HG03520 (cell line): Measurements from ENCODE around the gene CSGALNACT2.
A peak's percentile ranks its signal among the peaks of the same experiment; 100 is the strongest.

ENCODE experiments used
- ATAC-seq: cut with Tn5 transposase; IDR thresholded peaks from one replicate; pipeline ENCODE4 v1.9.1; 2021; ENCODE audit warnings: mild to moderate bottlenecking, moderate library complexity; ENCODE audit not compliant: unreplicated experiment

CSGALNACT2 gene

GRCh38 chr10:43111921-43112607 is 26.2 kb upstream of the CSGALNACT2 start:
- ATAC-seq = no peak

DNA sequence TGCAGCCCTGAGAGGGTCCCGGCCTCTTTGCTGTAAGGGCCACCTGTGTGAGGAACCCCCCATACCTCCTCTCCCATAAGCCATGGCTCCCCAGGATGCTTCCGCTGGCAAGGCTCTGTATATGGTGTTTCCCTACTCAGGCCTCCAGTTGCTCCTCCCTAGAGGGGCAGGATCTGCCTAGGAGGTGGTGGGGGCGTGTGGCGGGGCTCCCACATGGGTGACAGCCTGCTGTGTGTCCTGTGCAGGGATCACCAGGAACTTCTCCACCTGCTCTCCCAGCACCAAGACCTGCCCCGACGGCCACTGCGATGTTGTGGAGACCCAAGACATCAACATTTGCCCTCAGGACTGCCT is 25.7 kb upstream of the CSGALNACT2 start:
- no peak for ATAC-seq

- ATAC-seq = no peak
These were observed 24.8 kb upstream of the CSGALNACT2 start for GRCh38 chr10:43113201-43114087.

GRCh38 chr10:43114088-43114742 is 24.0 kb upstream of the CSGALNACT2 start:
- ATAC-seq = no peak

GRCh38 chr10:43114743-43115611 is 23.3 kb upstream of the CSGALNACT2 start:
- ATAC-seq = no peak

GRCh38 chr10:43115881-43116595 is 22.2 kb upstream of the CSGALNACT2 start:
- ATAC-seq = no peak

DNA sequence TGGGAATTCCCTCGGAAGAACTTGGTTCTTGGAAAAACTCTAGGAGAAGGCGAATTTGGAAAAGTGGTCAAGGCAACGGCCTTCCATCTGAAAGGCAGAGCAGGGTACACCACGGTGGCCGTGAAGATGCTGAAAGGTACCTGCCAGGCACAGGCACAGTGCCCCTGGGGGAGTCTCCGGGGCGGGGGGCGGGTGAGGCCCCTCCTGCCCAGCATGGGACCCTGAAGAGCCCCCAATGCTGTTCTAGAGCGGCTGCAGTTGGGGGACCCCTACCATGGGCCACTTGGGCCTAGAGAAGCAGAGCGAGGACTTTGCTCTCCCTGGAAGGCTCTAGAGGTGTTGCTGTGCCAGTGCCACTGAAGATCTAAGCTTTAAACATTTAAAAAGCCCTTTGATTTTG is 21.6 kb upstream of the CSGALNACT2 start:
- no peak for ATAC-seq

DNA sequence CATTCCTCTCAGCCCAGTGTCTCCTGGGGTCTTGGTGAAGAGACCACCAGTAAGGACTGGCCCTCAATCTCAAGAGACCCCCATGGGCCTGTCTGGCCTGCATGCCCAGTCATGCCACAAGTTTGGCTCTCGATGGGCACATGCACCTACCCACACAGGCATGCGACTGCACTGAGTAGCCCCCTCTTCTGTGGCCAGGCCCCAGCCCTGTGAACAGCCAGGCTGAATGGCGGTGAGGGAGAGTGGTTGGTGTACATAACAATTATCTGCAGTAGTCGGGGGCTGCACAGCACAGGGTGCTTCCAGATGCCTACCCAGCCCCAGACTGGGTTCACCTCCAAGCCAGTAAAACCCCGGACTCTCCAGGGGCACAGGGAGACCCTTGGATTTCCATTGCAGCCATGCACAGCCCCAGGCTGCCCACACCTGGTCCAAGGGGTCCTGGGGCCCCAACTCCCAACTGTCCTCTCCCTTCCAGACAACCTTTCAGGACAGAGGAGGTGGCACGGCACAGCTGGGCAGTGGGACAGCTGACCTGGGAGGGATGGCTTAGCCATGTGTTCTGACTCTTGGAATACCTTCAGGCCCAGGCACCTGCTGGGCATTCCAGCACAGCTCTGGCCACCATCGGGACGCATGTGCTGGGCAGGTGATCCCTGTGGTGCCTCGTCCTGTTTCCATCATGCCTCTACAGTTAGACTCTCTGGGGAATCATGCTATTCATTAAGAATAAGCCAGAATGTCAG is 21.0 kb upstream of the CSGALNACT2 start:
- ATAC-seq = no peak

GRCh38 chr10:43117777-43118583 is 20.3 kb upstream of the CSGALNACT2 start:
- ATAC-seq = no peak

- no peak for ATAC-seq
These were observed 19.4 kb upstream of the CSGALNACT2 start for GRCh38 chr10:43118631-43119415.

DNA sequence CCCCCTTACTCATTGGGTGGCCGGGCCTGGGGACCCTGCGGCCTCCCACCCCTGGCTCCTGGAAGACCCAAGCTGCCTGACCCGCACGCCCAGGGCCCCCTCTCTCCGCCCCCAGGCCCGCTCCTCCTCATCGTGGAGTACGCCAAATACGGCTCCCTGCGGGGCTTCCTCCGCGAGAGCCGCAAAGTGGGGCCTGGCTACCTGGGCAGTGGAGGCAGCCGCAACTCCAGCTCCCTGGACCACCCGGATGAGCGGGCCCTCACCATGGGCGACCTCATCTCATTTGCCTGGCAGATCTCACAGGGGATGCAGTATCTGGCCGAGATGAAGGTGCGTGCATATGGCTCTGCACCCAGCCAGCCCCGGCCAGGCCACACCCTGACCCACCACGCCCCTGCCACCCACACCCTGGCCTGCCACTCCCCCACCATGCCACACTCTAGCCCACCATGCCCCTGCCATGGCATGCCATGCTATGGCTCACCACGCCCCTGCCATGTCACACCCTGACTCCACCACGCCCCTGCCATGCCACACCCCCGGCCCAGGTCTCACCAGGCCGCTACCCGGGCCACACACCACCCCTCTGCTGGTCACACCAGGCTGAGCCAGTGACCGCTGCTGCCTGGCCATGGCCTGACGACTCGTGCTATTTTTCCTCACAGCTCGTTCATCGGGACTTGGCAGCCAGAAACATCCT is 18.7 kb upstream of the CSGALNACT2 start:
- ATAC-seq = no peak

- ATAC-seq = peak; percentile 3
These were observed 17.9 kb upstream of the CSGALNACT2 start for GRCh38 chr10:43120116-43120928.

- ATAC-seq = peak; percentile 92
These were observed 17.3 kb upstream of the CSGALNACT2 start for GRCh38 chr10:43120929-43121314.

- no peak for ATAC-seq
These were observed 16.8 kb upstream of the CSGALNACT2 start for GRCh38 chr10:43121444-43121843.

GRCh38 chr10:43122096-43122495 is 16.1 kb upstream of the CSGALNACT2 start:
- no peak for ATAC-seq

DNA sequence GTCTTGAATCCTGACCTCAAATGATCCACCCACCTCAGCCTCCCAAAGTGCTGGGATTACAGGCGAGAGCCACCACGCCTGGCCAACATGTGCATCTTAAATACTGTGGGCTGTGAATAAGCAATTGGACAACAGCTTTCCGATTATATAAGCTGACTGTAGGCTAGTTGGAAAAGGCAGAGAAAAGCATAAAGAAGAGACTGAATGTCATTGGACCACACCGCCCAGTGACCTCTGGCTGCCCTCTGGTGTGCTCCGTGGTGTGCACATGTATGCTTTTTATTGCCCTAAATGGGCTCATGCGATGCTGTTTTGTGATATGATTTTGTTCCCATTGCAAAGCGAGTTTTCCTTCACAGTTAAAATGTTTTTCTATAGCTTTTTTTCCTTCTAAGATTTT is 15.4 kb upstream of the CSGALNACT2 start:
- ATAC-seq = no peak
